PC-9 (cell line): ENCODE data around the gene CDC42BPB.

ENCODE experiments used
- CTCF ChIP-seq: fragments of 200-600 bp; sonication (generic); conservative IDR thresholded peaks from 2 replicates; pipeline ENCODE4 v1.6.1; 2017; ENCODE audit warnings: mixed run types, antibody characterized with exemption, mild to moderate bottlenecking, moderate library complexity
- EZH2 ChIP-seq: fragments of 200-600 bp; sonication (generic); IDR thresholded peaks from 2 replicates; pipeline ENCODE4 v1.8.0; 2017; ENCODE audit warnings: antibody characterized with exemption, low read depth

- TF ChIP-seq CTCF (no peak), EZH2 (no peak)
Observed at GRCh38 chr14:102891111-102891510, 166.2 kb downstream of the CDC42BPB start.
